Omental fat pad (tissue), 4 donors: ENCODE results near the gene FHOD3. TPM values are rescaled to one million over a fixed set of nuclear protein-coding genes. Genes with fewer than 3 reads are reported as not detected.

Experiments used
- ATAC-seq: fragments of 150-250 bp; one replicate; pipeline ENCODE4 v1.9.1; 2016; ENCODE audit warnings: mild to moderate bottlenecking, moderate library complexity; ENCODE audit not compliant: low FRiP score
- DNase-seq: peaks from one replicate; pipeline ENCODE4 v3.0.0-alpha.2; 2019; ENCODE audit warnings: low spot score
- CTCF ChIP-seq, 3 donors: fragments of 450-650 bp; IDR thresholded peaks; one replicate each; pipeline ENCODE4 v1.5.1; 2016 to 2017; ENCODE audit warnings: antibody characterized with exemption in 3 of 3, mild to moderate bottlenecking in 3 of 3, moderate library complexity in 2 of 3
- total RNA-seq, 4 donors: library from RNA; depleted of rRNA; stranded (reverse); fragments of >200 nt; gene quantifications; one replicate each; pipeline ENCODE4 v1.1.0, GENCODE V29; 2016

FHOD3 gene
- total RNA-seq, 4 donors from 2014 or later, result 0.96 to 3.8 (median 2.3) TPM

- ATAC-seq, result no peak
- no peak for TF ChIP-seq CTCF (IDR thresholded peaks at IDR 0.05)
Measured at GRCh38 chr18:36420826-36421225, 123.3 kb downstream of the FHOD3 start.

DNA sequence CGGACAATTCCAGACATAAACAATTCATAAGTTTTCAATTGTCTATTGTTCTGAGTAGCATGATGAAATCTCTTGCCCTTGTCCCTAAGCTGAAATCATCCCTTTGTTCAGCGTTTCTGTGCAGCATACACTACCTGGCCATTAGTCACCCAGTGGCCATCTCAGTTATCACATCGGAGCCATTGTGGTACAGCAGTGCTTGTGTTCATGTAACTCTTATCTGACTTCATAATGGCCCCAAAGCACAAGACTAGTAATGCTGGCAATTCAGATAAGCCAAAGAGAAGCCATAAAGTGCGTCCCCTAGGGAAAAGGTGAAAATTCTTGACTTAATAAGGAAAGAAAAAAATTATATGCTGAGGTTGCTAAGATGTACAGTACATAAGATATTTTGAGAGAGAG is 127.2 kb downstream of the FHOD3 start:
- DNase-seq (no peak), ATAC-seq (no peak)
- TF ChIP-seq CTCF (IDR thresholded peaks at IDR 0.05), result no peak

More at GRCh38 chr18:36420826-36421225, 123.3 kb downstream of the FHOD3 start:
- DNase-seq, result no peak

DNA sequence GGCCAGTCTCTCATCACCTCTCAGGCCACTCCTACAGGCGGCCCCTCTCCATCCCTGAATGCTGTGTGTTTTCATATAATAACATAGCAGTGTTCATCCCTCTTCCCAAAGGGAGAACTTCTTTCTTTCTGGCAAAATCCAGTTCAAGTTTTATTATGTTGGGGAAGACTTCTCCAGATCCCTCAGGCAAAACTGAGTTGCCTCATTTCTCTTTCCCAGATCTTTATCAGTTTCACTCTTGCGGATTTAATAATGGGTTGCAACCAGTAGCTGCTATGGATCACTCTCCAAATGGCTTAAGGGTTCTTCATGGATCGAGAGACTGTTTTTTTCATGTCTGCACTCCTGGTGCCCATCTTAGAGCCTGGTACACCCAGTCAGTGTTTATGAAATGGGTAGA is 129.9 kb downstream of the FHOD3 start:
- DNase-seq, result no peak
- TF ChIP-seq CTCF (IDR thresholded peaks at IDR 0.05), result no peak
- ATAC-seq, result no peak

GRCh38 chr18:36427831-36428230 is 130.3 kb downstream of the FHOD3 start:
- no peak for TF ChIP-seq CTCF (IDR thresholded peaks at IDR 0.05)
- ATAC-seq, result no peak
- DNase-seq, result no peak

DNA sequence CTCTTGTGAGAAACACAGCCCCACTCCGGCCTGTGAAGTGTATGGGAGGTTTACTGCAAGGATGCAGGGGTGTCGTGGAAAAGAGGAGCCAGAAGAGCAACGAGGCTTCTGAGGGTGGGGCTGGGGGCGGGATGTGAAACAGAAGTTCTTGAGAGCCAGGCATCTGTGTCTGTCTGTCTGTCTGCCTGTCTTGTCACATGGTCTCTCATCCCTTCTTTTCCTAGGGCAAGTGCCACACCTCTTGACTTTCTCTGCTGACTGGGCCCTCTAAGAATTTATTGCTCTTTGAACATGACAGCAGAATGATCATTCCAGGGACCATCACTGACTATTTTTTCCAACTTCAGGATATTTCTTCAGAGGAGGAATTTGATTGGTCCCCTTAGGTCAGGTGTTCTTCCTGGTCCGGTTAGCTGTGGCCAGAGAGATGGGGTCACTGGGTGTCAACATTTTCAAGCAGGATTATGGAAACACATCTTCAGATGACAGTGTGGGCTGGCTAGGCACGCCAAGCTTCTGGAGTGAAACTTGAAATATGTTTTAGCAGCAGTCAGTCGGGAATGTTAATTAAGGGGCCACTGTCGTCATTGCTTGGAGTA is 131.0 kb downstream of the FHOD3 start:
- no peak for DNase-seq
- ATAC-seq, result no peak

GRCh38 chr18:36432880-36433555 is 135.5 kb downstream of the FHOD3 start:
- no peak for ATAC-seq
- no peak for TF ChIP-seq CTCF (IDR thresholded peaks at IDR 0.05)

More for the DNA sequence above, 131.0 kb downstream of the FHOD3 start:
- no peak for TF ChIP-seq CTCF (IDR thresholded peaks at IDR 0.05)

DNA sequence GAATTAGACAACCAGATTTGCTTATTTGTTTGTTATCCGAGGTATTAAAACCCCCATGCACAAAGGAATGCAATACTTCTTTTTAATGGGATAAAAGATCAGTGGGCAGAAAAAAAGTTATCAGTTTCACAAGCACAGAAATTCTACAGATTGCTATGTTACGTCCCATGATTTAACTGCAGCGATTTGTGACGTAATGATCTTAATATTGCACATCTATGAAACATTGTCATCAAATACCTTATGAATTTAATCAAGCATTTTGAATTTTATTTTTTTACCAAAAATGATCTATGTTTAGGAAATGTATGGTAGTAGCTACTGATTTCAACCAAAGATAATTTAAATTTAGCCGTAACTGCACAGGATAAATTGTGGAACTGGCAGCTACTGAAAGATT is 138.9 kb downstream of the FHOD3 start:
- no peak for ATAC-seq
- TF ChIP-seq CTCF (IDR thresholded peaks at IDR 0.05), result no peak
- DNase-seq, result no peak

More at GRCh38 chr18:36432880-36433555, 135.5 kb downstream of the FHOD3 start:
- no peak for DNase-seq
